ENCODE measurements around the gene TNFRSF1A.
A peak's percentile ranks its signal among the peaks of the same experiment; 100 is the strongest.

TNFRSF1A gene

GRCh38 chr12:6329703-6330064 lies 12.2 kb downstream of the TNFRSF1A start:
- Mint-ChIP-seq H3K27ac (no peak overlapping the region), H3K9me3 (no peaks in the 10 kb centered on the region), H3K4me3 (no peak overlapping the region)

GRCh38 chr12:6328945-6329702 lies 12.8 kb downstream of the TNFRSF1A start:
- no peak for TF ChIP-seq CTCF (IDR thresholded peaks at IDR 0.05; ENCODE audit: unreplicated experiment in 3 of 3)
- H3K27ac Mint-ChIP-seq: no peak overlapping the region
- H3K36me3 Mint-ChIP-seq (ENCODE audit: low read depth): peaks cover 46% of the 10 kb centered on the region
- peaks cover 39% of the 10 kb centered on the region for H3K4me1 Mint-ChIP-seq
- no peaks in the 10 kb centered on the region for H3K27me3 Mint-ChIP-seq (ENCODE audit: low read depth)
- H3K9me3 Mint-ChIP-seq: no peaks in the 10 kb centered on the region
- no peak overlapping the region for H3K4me3 Mint-ChIP-seq

More at GRCh38 chr12:6329703-6330064, 12.2 kb downstream of the TNFRSF1A start:
- H3K36me3 Mint-ChIP-seq (ENCODE audit: low read depth): peaks cover 50% of the 10 kb centered on the region
- no peak for TF ChIP-seq CTCF (IDR thresholded peaks at IDR 0.05; ENCODE audit: unreplicated experiment in 3 of 3)
- H3K27me3 Mint-ChIP-seq (ENCODE audit: low read depth): no peaks in the 10 kb centered on the region
- peaks cover 39% of the 10 kb centered on the region for H3K4me1 Mint-ChIP-seq

- Mint-ChIP-seq H3K36me3 (ENCODE audit: low read depth) (peaks cover 37% of the 10 kb centered on the region), H3K27me3 (ENCODE audit: low read depth) (no peaks in the 10 kb centered on the region), H3K4me3 (no peak overlapping the region), H3K27ac (peak overlapping the region in 2 of 3 experiments; percentile 25 to 35), H3K4me1 (peaks cover 39% of the 10 kb centered on the region), H3K9me3 (no peaks in the 10 kb centered on the region)
- TF ChIP-seq CTCF (IDR thresholded peaks at IDR 0.05; ENCODE audit: unreplicated experiment in 3 of 3): no peak
Measured at GRCh38 chr12:6328045-6328779, 13.7 kb downstream of the TNFRSF1A start.

- TF ChIP-seq CTCF (IDR thresholded peaks at IDR 0.05; ENCODE audit: unreplicated experiment in 3 of 3): no peak
- Mint-ChIP-seq H3K36me3 (ENCODE audit: low read depth) (peaks cover 29% of the 10 kb centered on the region), H3K27ac (peak overlapping the region in 2 of 3 experiments; percentile 35 to 59), H3K27me3 (ENCODE audit: low read depth) (no peaks in the 10 kb centered on the region), H3K9me3 (no peaks in the 10 kb centered on the region), H3K4me3 (no peak overlapping the region), H3K4me1 (peaks cover 38% of the 10 kb centered on the region)
Measured at GRCh38 chr12:6327229-6328041, 14.4 kb downstream of the TNFRSF1A start.

GRCh38 chr12:6326316-6327228 lies 15.3 kb downstream of the TNFRSF1A start:
- TF ChIP-seq CTCF (IDR thresholded peaks at IDR 0.05; ENCODE audit: unreplicated experiment in 3 of 3): peak; percentile 44 to 64 (median 63)
- Mint-ChIP-seq H3K9me3 (no peaks in the 10 kb centered on the region), H3K36me3 (ENCODE audit: low read depth) (peaks cover 27% of the 10 kb centered on the region), H3K27ac (peak overlapping the region; percentile 29 to 76 (median 59)), H3K4me3 (peak overlapping the region in 2 of 3 experiments; percentile 21 to 61), H3K27me3 (ENCODE audit: low read depth) (no peaks in the 10 kb centered on the region), H3K4me1 (peaks cover 37% of the 10 kb centered on the region)
